Iris pigment epithelial cell (primary cell): ENCODE measurements around the gene KRTAP1-4.
"Not testable (repeated sequence)": the region's sequence is repeated elsewhere in the genome, so short reads cannot be mapped to it uniquely, and the experiment has no call there.

Experiments used
- DNase-seq: peaks from one replicate; pipeline ENCODE4 v3.0.0-alpha.2; 2011; ENCODE audit warnings: low read depth

The KRTAP1-4 gene

GRCh38 chr17:41004397-41004796 lies 25.6 kb downstream of the KRTAP1-4 start:
- no peak for DNase-seq

- peak; percentile 47 for DNase-seq
Measured at GRCh38 chr17:41003926-41004325, 26.1 kb downstream of the KRTAP1-4 start.

- peak; percentile 73 for DNase-seq
Measured at GRCh38 chr17:41002814-41003213, 27.2 kb downstream of the KRTAP1-4 start.

- DNase-seq: no peak
Measured at GRCh38 chr17:41001795-41002194, 28.2 kb downstream of the KRTAP1-4 start.

GRCh38 chr17:40999563-40999962 lies 30.4 kb downstream of the KRTAP1-4 start, which contains the start of gene KRTAP3-2:
Gene KRTAP3-2 (minus strand): TSS chr17:40999906. CDS start chr17:40999853, 53 bp downstream.
- not testable (repeated sequence) for DNase-seq

- DNase-seq: no peak
Measured at GRCh38 chr17:40997361-40997760, 32.6 kb downstream of the KRTAP1-4 start.

GRCh38 chr17:40996829-40997228 lies 33.2 kb downstream of the KRTAP1-4 start:
- no peak for DNase-seq

- no peak for DNase-seq
Measured at GRCh38 chr17:40995116-40995515, 34.9 kb downstream of the KRTAP1-4 start.

GRCh38 chr17:40993839-40994238 lies 36.2 kb downstream of the KRTAP1-4 start, which contains the start of gene KRTAP3-3:
Gene KRTAP3-3 (minus strand): TSS chr17:40994164. CDS start chr17:40994097, 67 bp downstream.
- no peak for DNase-seq

GRCh38 chr17:40993084-40993483 lies 36.9 kb downstream of the KRTAP1-4 start:
- DNase-seq: no peak

GRCh38 chr17:40992666-40993065 lies 37.3 kb downstream of the KRTAP1-4 start:
- no peak for DNase-seq

GRCh38 chr17:40986920-40987319 lies 43.1 kb downstream of the KRTAP1-4 start:
- DNase-seq: no peak

- no peak for DNase-seq
Measured at GRCh38 chr17:40984226-40984625, 45.8 kb downstream of the KRTAP1-4 start, which contains the start of gene KRT40. Gene KRT40 (minus strand): TSS chr17:40984326. CDS start chr17:40984273, 53 bp downstream.

GRCh38 chr17:40981115-40981514 lies 48.9 kb downstream of the KRTAP1-4 start:
- no peak for DNase-seq

- no peak for DNase-seq
Measured at GRCh38 chr17:40980596-40980995, 49.4 kb downstream of the KRTAP1-4 start.

- DNase-seq: no peak
Measured at GRCh38 chr17:40980117-40980516, 49.9 kb downstream of the KRTAP1-4 start.
